Heart left ventricle (tissue), 13 donors: ENCODE measurements around the gene GALNT9.

ENCODE experiments used
- POLR2A ChIP-seq, 2 donors: fragments of 450-650 bp; IDR thresholded peaks; one replicate each; pipeline ENCODE4 v1.6.1; 2017; ENCODE audit warnings: antibody characterized with exemption in 2 of 2, mild to moderate bottlenecking in 2 of 2, moderate library complexity in 2 of 2
- TF ChIP-seq, protein P1 (sequence below), 12 donors: fragments of 200-600 bp; sonication (generic) in 4 of 12; IDR thresholded peaks; one replicate each; pipeline versions ENCODE4 v1.5.0 to v1.8.0; 2018 to 2022; ENCODE audit warnings: antibody characterized with exemption in 12 of 12, mild to moderate bottlenecking in 5 of 12
- donor health status: ischemic (EF 13 %, LVEDD 7.1; RV severe dilation, severe dysfunction).
- donor health status: DM: no; HTN: yes; CAD: no.
- donor health status: DM: no; HTN: no; CAD: no.
- donor health status: ischemic (EF 25% LVEDD 6.9; RV normal size, moderate dysfunction).
- donor health status: ischemic (EF 25% LVEDD 5.7; RV mildly dilated, moderate dysfunction).
- donor health status: ischemic (EF 35%, LVEDD 5.7; RV mildly dilated, moderate dysfunction).
- donor health status: nonischemic (EF 11% LVEDD 7.7; RV severe dilation, severe dysfunction).
- donor health status: DM: yes; HTN: yes; CAD: no.
- donor health status: PGD.
- donor health status: ischemic (EF 29% LVEDD 5.4; RV normal size, mild dysfunction).
- donor health status: nonischemic (EF 23%, LVEDD 6.1; RV moderate dilation, normal function).

GRCh38 chr12:132348176-132348575 is 18.8 kb upstream of the GALNT9 start:
- TF ChIP-seq, protein P1, sequence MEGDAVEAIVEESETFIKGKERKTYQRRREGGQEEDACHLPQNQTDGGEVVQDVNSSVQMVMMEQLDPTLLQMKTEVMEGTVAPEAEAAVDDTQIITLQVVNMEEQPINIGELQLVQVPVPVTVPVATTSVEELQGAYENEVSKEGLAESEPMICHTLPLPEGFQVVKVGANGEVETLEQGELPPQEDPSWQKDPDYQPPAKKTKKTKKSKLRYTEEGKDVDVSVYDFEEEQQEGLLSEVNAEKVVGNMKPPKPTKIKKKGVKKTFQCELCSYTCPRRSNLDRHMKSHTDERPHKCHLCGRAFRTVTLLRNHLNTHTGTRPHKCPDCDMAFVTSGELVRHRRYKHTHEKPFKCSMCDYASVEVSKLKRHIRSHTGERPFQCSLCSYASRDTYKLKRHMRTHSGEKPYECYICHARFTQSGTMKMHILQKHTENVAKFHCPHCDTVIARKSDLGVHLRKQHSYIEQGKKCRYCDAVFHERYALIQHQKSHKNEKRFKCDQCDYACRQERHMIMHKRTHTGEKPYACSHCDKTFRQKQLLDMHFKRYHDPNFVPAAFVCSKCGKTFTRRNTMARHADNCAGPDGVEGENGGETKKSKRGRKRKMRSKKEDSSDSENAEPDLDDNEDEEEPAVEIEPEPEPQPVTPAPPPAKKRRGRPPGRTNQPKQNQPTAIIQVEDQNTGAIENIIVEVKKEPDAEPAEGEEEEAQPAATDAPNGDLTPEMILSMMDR (IDR thresholded peaks at IDR 0.05), result no peak
- TF ChIP-seq POLR2A (IDR thresholded peaks at IDR 0.05), result no peak
